ENCODE results near the gene TMEM131. TPM values are rescaled to one million over a fixed set of nuclear protein-coding genes. Genes with fewer than 3 reads are reported as not detected.
"Not testable (repeated sequence)": the region's sequence is repeated elsewhere in the genome, so short reads cannot be mapped to it uniquely, and the experiment has no call there.

Gene TMEM131
- total RNA-seq: 41.7 and 44.1 TPM in 2 replicates

DNA sequence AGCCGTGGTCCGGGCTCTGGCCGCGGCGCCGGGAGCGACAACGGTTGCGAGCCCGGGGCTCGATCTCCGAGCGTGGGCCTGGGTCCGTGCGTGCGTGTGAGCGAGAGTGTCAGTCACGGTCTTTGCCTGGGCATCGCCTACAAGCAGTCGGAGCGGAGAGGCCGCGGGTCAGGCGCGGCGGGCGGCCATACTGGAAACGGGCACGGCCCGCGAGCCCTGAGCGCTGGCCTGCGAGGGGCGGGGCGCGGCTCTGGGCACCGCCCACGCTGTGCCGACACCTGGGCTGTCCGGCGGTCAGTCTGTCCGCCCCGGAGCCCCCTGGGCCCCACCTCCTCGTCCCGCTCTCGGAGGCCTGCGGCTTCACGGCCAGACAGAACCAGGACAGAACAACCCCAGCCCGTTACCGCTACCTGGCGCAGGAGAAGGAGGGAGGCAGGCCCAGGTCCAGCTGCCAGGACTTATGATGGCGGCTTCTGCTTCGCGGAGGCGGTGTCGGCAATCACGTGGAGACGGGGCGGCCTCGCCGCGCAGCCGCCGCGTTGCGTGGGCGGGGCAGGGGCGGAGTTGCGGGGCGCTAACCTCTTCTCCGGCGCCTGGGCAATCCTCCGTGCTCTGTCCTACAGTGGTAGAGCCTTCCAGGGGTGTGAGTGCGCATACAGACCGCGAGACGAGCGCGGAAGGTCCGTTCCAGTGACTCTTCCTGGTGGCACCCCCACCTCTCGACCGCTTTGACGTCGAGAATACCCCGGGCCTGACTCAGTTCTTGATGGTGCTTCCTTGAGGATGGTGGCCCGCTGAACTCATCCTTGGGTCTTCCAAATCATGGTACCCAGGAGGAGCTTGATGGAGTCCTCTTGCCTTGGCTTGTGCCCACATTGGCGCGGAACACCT is at the start of gene TMEM131:
TSS of gene TMEM131 (minus strand) at position 215 of the 891 bp plus-strand sequence. CDS start 286 bp downstream, outside the sequence.
- intact Hi-C loops (cut with micrococcal nuclease): loop anchor here (1.0 to 10.0 kb wide), 5 partner anchors 16 to 281 kb away; partner anchors contain the start of gene ZAP70

GRCh38 chr2:98044730-98045129 is 49.0 kb upstream of the TMEM131 start:
- H3K4me1 Mint-ChIP-seq; H3K27me3 Mint-ChIP-seq; H3K36me3 Mint-ChIP-seq (ENCODE audit: low read depth); intact Hi-C loops (cut with micrococcal nuclease); H3K27ac Mint-ChIP-seq; H3K4me3 Mint-ChIP-seq; DNase-seq: not testable (repeated sequence)
- H3K9me3 Mint-ChIP-seq: peaks cover 23% of the 10 kb centered on the region

More for the DNA sequence above, at the start of gene TMEM131:
- Mint-ChIP-seq H3K4me1 (peaks cover 29% of the 10 kb centered on the region), H3K27ac (peak within 1 kb of the TSS; percentile 98), H3K27me3 (peaks cover 9% of the 10 kb centered on the region), H3K36me3 (ENCODE audit: low read depth) (peaks cover 2% of the 10 kb centered on the region), H3K9me3 (no peaks in the 10 kb centered on the region), H3K4me3 (peak within 1 kb of the TSS; percentile 97)
- peak; percentile 99 for DNase-seq

DNA sequence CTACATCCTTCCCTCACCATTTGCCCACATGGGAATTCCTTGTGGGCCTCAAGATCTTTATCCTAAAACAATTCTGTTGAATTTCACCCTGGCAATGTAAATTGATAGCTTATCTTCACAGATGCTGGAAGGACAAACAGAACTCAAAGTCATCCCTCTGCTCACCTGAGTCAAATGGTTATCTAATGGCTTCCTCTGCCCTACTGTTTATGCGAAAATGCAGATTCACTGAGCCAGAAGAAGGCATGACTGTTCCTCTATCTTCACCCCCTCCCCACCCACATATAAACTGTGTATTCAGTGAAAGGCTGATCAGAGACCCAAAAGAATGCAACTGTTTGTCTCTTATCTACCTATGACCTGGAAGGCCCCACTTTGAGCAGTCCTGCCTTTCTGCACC is 47.4 kb upstream of the TMEM131 start:
- no peaks in the 10 kb centered on the region for H3K4me1 Mint-ChIP-seq
- no peak overlapping the region for H3K4me3 Mint-ChIP-seq
- peaks cover 23% of the 10 kb centered on the region for H3K9me3 Mint-ChIP-seq
- intact Hi-C loops (cut with micrococcal nuclease): no loop called here
- H3K27me3 Mint-ChIP-seq: peaks cover 6% of the 10 kb centered on the region
- DNase-seq: no peak
- no peaks in the 10 kb centered on the region for H3K36me3 Mint-ChIP-seq (ENCODE audit: low read depth)
- no peak overlapping the region for H3K27ac Mint-ChIP-seq

DNA sequence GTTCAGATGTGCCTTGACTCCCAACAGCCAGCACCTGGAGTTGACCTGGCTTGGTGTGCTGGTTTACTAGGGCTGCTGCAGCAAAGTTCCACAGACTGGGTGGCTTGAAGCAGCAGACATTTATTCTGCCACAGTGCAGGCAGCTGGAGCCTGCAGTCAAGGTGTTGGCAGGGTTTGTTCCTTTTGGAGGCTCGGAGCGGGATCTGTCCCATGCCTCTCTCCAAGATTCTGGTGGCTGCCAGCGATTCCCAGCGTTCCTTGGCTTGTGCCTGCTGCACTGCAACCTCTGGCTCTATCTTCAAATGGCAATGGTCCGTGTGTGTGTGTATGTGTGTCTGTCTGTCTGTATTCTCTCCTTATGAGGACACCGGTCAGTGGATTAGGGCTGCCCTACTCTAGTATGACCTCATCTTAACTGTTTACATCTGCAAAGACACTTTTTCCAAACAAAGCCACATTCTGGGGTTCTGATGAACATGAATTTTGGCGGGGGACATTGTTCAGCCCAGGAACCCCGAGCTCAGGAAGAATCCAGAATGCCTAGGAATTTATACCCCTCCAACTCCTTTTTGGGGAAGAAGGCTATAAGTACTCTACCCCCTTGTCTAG is 44.7 kb upstream of the TMEM131 start:
- intact Hi-C loops (cut with micrococcal nuclease): no loop called here
- no peak for DNase-seq
- Mint-ChIP-seq H3K27ac (no peak overlapping the region), H3K4me1 (no peaks in the 10 kb centered on the region), H3K27me3 (peaks cover 3% of the 10 kb centered on the region), H3K36me3 (ENCODE audit: low read depth) (no peaks in the 10 kb centered on the region), H3K9me3 (peaks cover 23% of the 10 kb centered on the region), H3K4me3 (no peak overlapping the region)

- intact Hi-C loops (cut with micrococcal nuclease): no loop called here
- Mint-ChIP-seq H3K4me1 (no peaks in the 10 kb centered on the region), H3K27me3 (peaks cover 6% of the 10 kb centered on the region), H3K9me3 (peaks cover 15% of the 10 kb centered on the region), H3K27ac (no peak overlapping the region), H3K4me3 (no peak overlapping the region), H3K36me3 (ENCODE audit: low read depth) (no peaks in the 10 kb centered on the region)
- DNase-seq: no peak
These were observed 43.5 kb upstream of the TMEM131 start for GRCh38 chr2:98039085-98039756.

GRCh38 chr2:98037666-98038336 is 42.1 kb upstream of the TMEM131 start:
- DNase-seq: no peak
- Mint-ChIP-seq H3K4me3 (no peak overlapping the region), H3K36me3 (ENCODE audit: low read depth) (no peaks in the 10 kb centered on the region), H3K27ac (no peak overlapping the region), H3K4me1 (no peaks in the 10 kb centered on the region), H3K27me3 (peaks cover 3% of the 10 kb centered on the region), H3K9me3 (peaks cover 6% of the 10 kb centered on the region)
- intact Hi-C loops (cut with micrococcal nuclease): no loop called here

DNA sequence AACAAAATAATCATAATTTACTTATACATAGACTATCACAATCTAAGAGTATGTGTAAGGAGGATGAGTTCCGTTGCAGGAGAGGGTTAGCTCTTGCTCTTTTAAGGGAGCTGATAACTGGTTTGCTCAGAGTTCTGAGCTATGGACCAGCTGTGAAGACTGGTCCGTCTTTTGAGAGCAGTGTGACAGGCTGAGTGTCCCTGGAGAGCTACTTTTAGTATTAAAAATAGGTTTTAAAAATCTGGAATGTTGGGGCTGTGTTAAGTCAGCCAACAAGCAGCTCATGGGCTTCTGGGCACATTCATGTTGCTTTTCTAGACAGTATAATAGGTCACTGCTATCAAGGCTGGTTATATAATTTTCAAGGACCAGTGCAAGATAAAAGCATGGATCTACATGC is 41.5 kb upstream of the TMEM131 start:
- intact Hi-C loops (cut with micrococcal nuclease): no loop called here
- Mint-ChIP-seq H3K36me3 (ENCODE audit: low read depth) (no peaks in the 10 kb centered on the region), H3K27ac (no peak overlapping the region), H3K4me3 (no peak overlapping the region), H3K27me3 (peaks cover 3% of the 10 kb centered on the region), H3K9me3 (peaks cover 6% of the 10 kb centered on the region), H3K4me1 (no peaks in the 10 kb centered on the region)
- DNase-seq: no peak

DNA sequence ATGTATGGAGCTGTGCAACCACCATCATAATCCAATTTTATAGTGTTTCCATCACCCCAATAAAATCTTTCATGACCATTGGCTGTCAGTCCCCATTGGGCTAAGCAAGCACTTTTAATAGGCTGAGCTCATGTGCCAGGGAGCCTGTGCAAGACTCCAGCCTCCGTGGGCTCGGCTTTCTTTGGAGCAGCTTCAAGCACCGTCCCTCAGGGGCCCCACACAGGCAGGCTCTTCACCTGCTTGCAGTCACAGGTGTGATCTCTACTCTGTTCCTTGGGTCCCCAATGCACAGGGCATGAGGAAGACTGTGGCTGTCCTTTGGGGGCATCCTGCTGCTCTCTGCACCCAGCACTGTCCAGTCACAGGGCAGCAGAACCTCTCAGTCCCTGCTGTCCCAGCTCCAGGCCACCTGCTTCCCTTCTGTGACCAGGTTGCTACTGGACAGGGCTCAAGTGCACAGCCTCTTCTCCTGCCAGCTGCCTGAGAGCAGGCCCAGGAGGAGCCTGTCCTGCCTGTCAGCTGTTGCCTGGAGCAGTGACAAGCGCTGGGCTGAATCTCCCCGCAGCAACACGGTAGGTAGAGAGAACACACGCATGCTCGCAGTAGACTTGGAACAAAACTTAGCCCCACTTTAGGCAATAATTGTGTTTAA is 40.7 kb upstream of the TMEM131 start:
- H3K36me3 Mint-ChIP-seq (ENCODE audit: low read depth): no peaks in the 10 kb centered on the region
- no peak for DNase-seq
- intact Hi-C loops (cut with micrococcal nuclease): no loop called here
- no peaks in the 10 kb centered on the region for H3K9me3 Mint-ChIP-seq
- no peaks in the 10 kb centered on the region for H3K4me1 Mint-ChIP-seq
- peaks cover 3% of the 10 kb centered on the region for H3K27me3 Mint-ChIP-seq
- no peak overlapping the region for H3K4me3 Mint-ChIP-seq
- H3K27ac Mint-ChIP-seq: no peak overlapping the region

GRCh38 chr2:98034745-98035144 is 39.0 kb upstream of the TMEM131 start:
- no peaks in the 10 kb centered on the region for H3K4me1 Mint-ChIP-seq
- no peak overlapping the region for H3K27ac Mint-ChIP-seq
- no peak for DNase-seq
- H3K27me3 Mint-ChIP-seq: peaks cover 3% of the 10 kb centered on the region
- no peaks in the 10 kb centered on the region for H3K36me3 Mint-ChIP-seq (ENCODE audit: low read depth)
- intact Hi-C loops (cut with micrococcal nuclease): no loop called here
- H3K4me3 Mint-ChIP-seq: no peak overlapping the region
- H3K9me3 Mint-ChIP-seq: no peaks in the 10 kb centered on the region

DNA sequence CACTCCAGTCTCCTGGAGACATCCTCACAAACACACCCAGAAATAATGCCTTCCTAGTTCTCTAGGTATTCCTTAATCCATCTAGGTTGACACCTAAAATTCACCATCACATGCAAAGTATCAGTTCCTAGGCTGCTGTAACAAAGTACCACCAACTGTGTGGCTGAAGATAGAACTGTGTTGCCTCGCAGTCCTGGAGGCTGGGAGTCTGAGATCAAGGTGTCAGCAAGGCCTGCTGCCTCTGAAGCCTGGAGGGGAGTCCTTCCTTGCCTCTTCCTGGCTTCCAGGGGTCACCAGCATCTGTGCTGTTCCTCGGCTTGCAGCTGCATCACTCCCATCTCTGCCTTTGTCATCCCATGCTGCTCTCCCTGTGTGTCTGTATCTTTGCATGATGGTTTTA is 36.3 kb upstream of the TMEM131 start:
- no peaks in the 10 kb centered on the region for H3K36me3 Mint-ChIP-seq (ENCODE audit: low read depth)
- peaks cover 3% of the 10 kb centered on the region for H3K27me3 Mint-ChIP-seq
- DNase-seq: no peak
- H3K27ac Mint-ChIP-seq: no peak overlapping the region
- no peaks in the 10 kb centered on the region for H3K9me3 Mint-ChIP-seq
- H3K4me3 Mint-ChIP-seq: no peak overlapping the region
- intact Hi-C loops (cut with micrococcal nuclease): no loop called here
- H3K4me1 Mint-ChIP-seq: peaks cover 6% of the 10 kb centered on the region

GRCh38 chr2:98029718-98030222 is 34.0 kb upstream of the TMEM131 start:
- intact Hi-C loops (cut with micrococcal nuclease): loop anchor here (5.0 kb wide), 1 partner anchor 222 kb away; no protein-coding TSS in a partner anchor
- Mint-ChIP-seq H3K4me3 (no peak overlapping the region), H3K36me3 (ENCODE audit: low read depth) (no peaks in the 10 kb centered on the region), H3K4me1 (peaks cover 17% of the 10 kb centered on the region), H3K27ac (no peak overlapping the region), H3K9me3 (no peaks in the 10 kb centered on the region), H3K27me3 (peaks cover 5% of the 10 kb centered on the region)
- no peak for DNase-seq

GRCh38 chr2:98028931-98029717 is 33.4 kb upstream of the TMEM131 start:
- no peaks in the 10 kb centered on the region for H3K9me3 Mint-ChIP-seq
- H3K27ac Mint-ChIP-seq: no peak overlapping the region
- DNase-seq: no peak
- peaks cover 17% of the 10 kb centered on the region for H3K4me1 Mint-ChIP-seq
- intact Hi-C loops (cut with micrococcal nuclease): loop anchor here (5.0 kb wide), 1 partner anchor 222 kb away; no protein-coding TSS in a partner anchor
- H3K27me3 Mint-ChIP-seq: peaks cover 4% of the 10 kb centered on the region
- H3K36me3 Mint-ChIP-seq (ENCODE audit: low read depth): no peaks in the 10 kb centered on the region
- H3K4me3 Mint-ChIP-seq: no peak overlapping the region

All from activated CD4-positive, alpha-beta T cell treated with anti-CD3 and anti-CD28 coated beads, Interleukin-2, amount 10 ng/mL, durations not matched to agents 24 days and 14 days (primary cell).